Keratinocyte (primary cell): ENCODE results near the gene TMPRSS2. TPM values are rescaled to one million over a fixed set of nuclear protein-coding genes. Genes with fewer than 3 reads are reported as not detected.

Experiments used
- DNase-seq: peaks from one replicate; pipeline ENCODE4 v3.0.0-alpha.2; 2011; ENCODE audit warnings: low read depth, missing footprints, low spot score
- FAIRE-seq: peaks from 2 replicates; lab custom pipeline; 2011; peaks lifted over from hg19 to GRCh38; lab: Jason Lieb, UNC
- H2AFZ ChIP-seq: 2 replicates; pipeline ENCODE4 v1.6.0; 2012; ENCODE audit warnings: low read length, control low read depth, inconsistent platforms; ENCODE audit not compliant: control insufficient read depth
- H3K27ac ChIP-seq: 2 replicates; pipeline ENCODE4 v1.5.1; 2011; ENCODE audit warnings: low read length; ENCODE audit not compliant: control insufficient read depth, insufficient read depth
- H3K27me3 ChIP-seq: 3 replicates; pipeline ENCODE4 v1.6.0; 2011; ENCODE audit warnings: low read length; ENCODE audit not compliant: control insufficient read depth, insufficient read depth; ENCODE audit errors: extremely low read depth
- H3K36me3 ChIP-seq, 2 experiments: 2 replicates in 1 of 2; 3 replicates in 1 of 2; pipeline ENCODE4 v1.5.1; 2011; ENCODE audit warnings: low read length in 2 of 2, mild to moderate bottlenecking in 1 of 2; ENCODE audit not compliant: control insufficient read depth in 2 of 2, insufficient read depth in 2 of 2; ENCODE audit errors: extremely low read depth in 1 of 2
- H3K4me1 ChIP-seq: 3 replicates; pipeline ENCODE4 v1.5.1; 2011; ENCODE audit warnings: low read length; ENCODE audit not compliant: control insufficient read depth, insufficient read depth; ENCODE audit errors: extremely low read depth
- H3K4me2 ChIP-seq: 3 replicates; pipeline ENCODE4 v1.6.0; 2011; ENCODE audit warnings: low read depth, low read length; ENCODE audit not compliant: control insufficient read depth, insufficient read depth; ENCODE audit errors: extremely low read depth
- H3K4me3 ChIP-seq, 3 experiments: fragments of 200-600 bp in 1 of 3; sonication (generic) in 1 of 3; 2 replicates in 2 of 3; 3 replicates in 1 of 3; pipeline ENCODE4 v1.5.1; 2011 to 2016; ENCODE audit warnings: low read length in 3 of 3, mild to moderate bottlenecking in 3 of 3, control low read depth in 2 of 3, inconsistent platforms in 1 of 3, low read depth in 1 of 3, mixed read lengths in 1 of 3, mixed run types in 1 of 3, moderate library complexity in 1 of 3; ENCODE audit not compliant: control insufficient read depth in 2 of 3, insufficient read depth in 2 of 3; ENCODE audit errors: extremely low read depth in 1 of 3
- H3K79me2 ChIP-seq: 2 replicates; pipeline ENCODE4 v1.6.0; 2012; ENCODE audit warnings: low read length; ENCODE audit not compliant: control insufficient read depth, insufficient read depth
- H3K9ac ChIP-seq: 3 replicates; pipeline ENCODE4 v1.6.0; 2011; ENCODE audit warnings: low read length; ENCODE audit not compliant: control insufficient read depth, insufficient read depth; ENCODE audit errors: extremely low read depth
- H3K9me1 ChIP-seq: 3 replicates; pipeline ENCODE4 v1.6.0; 2011; ENCODE audit warnings: low read length; ENCODE audit not compliant: control insufficient read depth, insufficient read depth; ENCODE audit errors: extremely low read depth
- H3K9me3 ChIP-seq: 2 replicates; pipeline ENCODE4 v1.5.1; 2012; ENCODE audit warnings: low read depth, low read length; ENCODE audit not compliant: control insufficient read depth
- H4K20me1 ChIP-seq: 3 replicates; pipeline ENCODE4 v1.6.0; 2011; ENCODE audit warnings: low read length; ENCODE audit not compliant: control insufficient read depth, insufficient read depth; ENCODE audit errors: extremely low read depth
- EZH2 ChIP-seq: IDR thresholded peaks from one replicate; pipeline ENCODE4 v1.6.1; 2012; ENCODE audit warnings: inconsistent platforms, mild to moderate bottlenecking, low read length, moderate library complexity
- dilution Hi-C: fragments of 300-500 bp; cut with MboI; formaldehyde crosslinking; loops from one replicate; pipeline ENCODE4 v1.7.0; 2020; ENCODE audit warnings: low sequenced_read_pairs; ENCODE audit not compliant: extremely low pct_ligation_motif_present
- polyA plus RNA-seq, 5 experiments: library from polyadenylated mRNA; depleted of rRNA in 3 of 5; stranded (reverse) in 3 of 5; stranded (forward) in 1 of 5; unstranded in 1 of 5; fragments of >200 nt; gene quantifications; 1 replicate in 1 of 5; 2 replicates in 3 of 5; 3 replicates in 1 of 5; pipeline versions ENCODE4 v1.2.1 to v1.2.3, GENCODE V29; 2011 to 2012; ENCODE audit warnings: missing spikeins in 2 of 5, low read depth in 1 of 5, low replicate concordance in 1 of 5
- TF ChIP-seq, protein P1 (sequence below), 3 experiments: IDR thresholded peaks in 1 of 3; conservative IDR thresholded peaks in 1 of 3; optimal IDR thresholded peaks in 1 of 3; 2 replicates in 2 of 3; 3 replicates in 1 of 3; pipeline versions ENCODE3 to v1.5.1; 2011; ENCODE audit warnings: low read length in 3 of 3, mild to moderate bottlenecking in 3 of 3, moderate library complexity in 2 of 3, control low read depth in 1 of 3, inconsistent platforms in 1 of 3; ENCODE audit not compliant: insufficient read depth in 2 of 3; ENCODE audit errors: extremely low read depth in 1 of 3

The TMPRSS2 gene
- polyA plus RNA-seq, 1 donor (not counting 4 experiments of a cell fraction or from before 2014, with no cell fraction given), result not detected

DNA sequence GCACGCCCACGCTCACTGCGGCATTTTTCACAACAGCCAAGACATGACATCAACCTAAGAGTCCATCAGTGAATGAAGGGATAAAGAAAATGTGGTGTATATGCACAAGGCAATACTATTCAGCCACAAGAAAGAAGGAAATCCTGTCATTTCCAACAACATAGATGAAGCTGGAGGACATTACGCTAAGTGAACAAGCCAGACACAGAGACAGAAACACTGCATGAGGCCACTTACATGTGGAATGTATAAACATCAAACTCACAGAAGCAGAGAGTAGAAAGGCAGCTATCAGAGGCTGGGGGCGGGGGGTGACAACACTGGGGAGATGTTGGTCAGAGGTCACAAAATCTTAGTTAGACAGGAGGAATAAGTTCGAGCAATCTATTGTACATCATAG is 20.9 kb downstream of the TMPRSS2 start:
- no peak for FAIRE-seq
- Histone ChIP-seq H3K27ac (no peak overlapping the region), H3K9ac (no peak overlapping the region), H3K9me3 (no peaks in the 10 kb centered on the region), H2AFZ (no peak overlapping the region), H3K4me3 (no peak overlapping the region), H3K4me1 (no peaks in the 10 kb centered on the region), H3K4me2 (no peak overlapping the region), H3K79me2 (no peaks in the 10 kb centered on the region), H3K9me1 (no peaks in the 10 kb centered on the region), H4K20me1 (no peaks in the 10 kb centered on the region), H3K36me3 (no peaks in the 10 kb centered on the region), H3K27me3 (no peaks in the 10 kb centered on the region)
- no peak for TF ChIP-seq EZH2
- TF ChIP-seq, protein P1, sequence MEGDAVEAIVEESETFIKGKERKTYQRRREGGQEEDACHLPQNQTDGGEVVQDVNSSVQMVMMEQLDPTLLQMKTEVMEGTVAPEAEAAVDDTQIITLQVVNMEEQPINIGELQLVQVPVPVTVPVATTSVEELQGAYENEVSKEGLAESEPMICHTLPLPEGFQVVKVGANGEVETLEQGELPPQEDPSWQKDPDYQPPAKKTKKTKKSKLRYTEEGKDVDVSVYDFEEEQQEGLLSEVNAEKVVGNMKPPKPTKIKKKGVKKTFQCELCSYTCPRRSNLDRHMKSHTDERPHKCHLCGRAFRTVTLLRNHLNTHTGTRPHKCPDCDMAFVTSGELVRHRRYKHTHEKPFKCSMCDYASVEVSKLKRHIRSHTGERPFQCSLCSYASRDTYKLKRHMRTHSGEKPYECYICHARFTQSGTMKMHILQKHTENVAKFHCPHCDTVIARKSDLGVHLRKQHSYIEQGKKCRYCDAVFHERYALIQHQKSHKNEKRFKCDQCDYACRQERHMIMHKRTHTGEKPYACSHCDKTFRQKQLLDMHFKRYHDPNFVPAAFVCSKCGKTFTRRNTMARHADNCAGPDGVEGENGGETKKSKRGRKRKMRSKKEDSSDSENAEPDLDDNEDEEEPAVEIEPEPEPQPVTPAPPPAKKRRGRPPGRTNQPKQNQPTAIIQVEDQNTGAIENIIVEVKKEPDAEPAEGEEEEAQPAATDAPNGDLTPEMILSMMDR (optimal IDR thresholded peaks at IDR 0.05 in 1 of 3, IDR thresholded peaks at IDR 0.05 in 1 of 3, conservative IDR thresholded peaks at IDR 0.05 in 1 of 3; ENCODE audit: extremely low read depth in 1 of 3, insufficient read depth in 2 of 3, low read length in 3 of 3), result no peak
- no peak for DNase-seq
- dilution Hi-C loops, result no loop called here

DNA sequence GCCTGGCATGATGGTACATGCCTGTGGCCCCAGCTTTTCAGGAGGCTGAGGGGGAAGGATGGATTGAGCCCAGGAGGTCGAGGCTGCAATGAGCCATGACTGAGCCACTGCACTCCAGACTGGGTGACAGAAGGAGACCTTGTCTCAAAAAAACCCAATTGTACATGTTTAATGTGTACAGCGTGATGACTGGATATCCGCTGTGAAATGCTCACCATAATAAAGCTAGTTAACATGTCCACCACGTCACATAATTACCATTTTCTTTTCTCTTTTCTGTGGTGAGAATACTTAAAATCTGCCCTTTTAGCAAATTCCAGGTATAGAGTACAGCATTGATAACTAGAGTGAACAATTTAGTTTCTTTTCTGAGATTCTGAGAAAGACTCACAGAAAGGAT is 24.0 kb downstream of the TMPRSS2 start:
- no peaks in the 10 kb centered on the region for H3K79me2 ChIP-seq
- TF ChIP-seq EZH2, result no peak
- TF ChIP-seq, protein P1 (optimal IDR thresholded peaks at IDR 0.05 in 1 of 3, IDR thresholded peaks at IDR 0.05 in 1 of 3, conservative IDR thresholded peaks at IDR 0.05 in 1 of 3; ENCODE audit: extremely low read depth in 1 of 3, insufficient read depth in 2 of 3, low read length in 3 of 3), result no peak
- H3K9me3 ChIP-seq, result no peaks in the 10 kb centered on the region
- DNase-seq (no peak), FAIRE-seq (no peak)
- H3K9me1 ChIP-seq, result no peaks in the 10 kb centered on the region
- no peak overlapping the region for H3K4me2 ChIP-seq
- no peak overlapping the region for H3K9ac ChIP-seq
- H3K27ac ChIP-seq, result no peak overlapping the region
- no peaks in the 10 kb centered on the region for H4K20me1 ChIP-seq
- H3K4me3 ChIP-seq, result no peak overlapping the region
- H3K36me3 ChIP-seq, result no peaks in the 10 kb centered on the region
- dilution Hi-C loops, result no loop called here
- H2AFZ ChIP-seq, result no peak overlapping the region
- no peaks in the 10 kb centered on the region for H3K4me1 ChIP-seq
- H3K27me3 ChIP-seq, result peaks cover 13% of the 10 kb centered on the region
